BLaER1 (cell line): ENCODE data around the gene BEND7.

ENCODE experiments used
- H3K27ac ChIP-seq: shearing (Covaris generic); formaldehyde crosslinking; 2 replicates; pipeline ENCODE4 v1.8.1; 2022
- H3K27me3 ChIP-seq: shearing (Covaris generic); formaldehyde crosslinking; 2 replicates; pipeline ENCODE4 v1.8.1; 2022
- H3K36me3 ChIP-seq: shearing (Covaris generic); formaldehyde crosslinking; 2 replicates; pipeline ENCODE4 v1.8.1; 2022
- H3K4me1 ChIP-seq: shearing (Covaris generic); formaldehyde crosslinking; 2 replicates; pipeline ENCODE4 v1.8.1; 2022
- H3K4me2 ChIP-seq: shearing (Covaris generic); formaldehyde crosslinking; 2 replicates; pipeline ENCODE4 v1.8.1; 2022
- H3K4me3 ChIP-seq: shearing (Covaris generic); formaldehyde crosslinking; 2 replicates; pipeline ENCODE4 v1.8.1; 2022
- H3K9ac ChIP-seq: shearing (Covaris generic); formaldehyde crosslinking; 2 replicates; pipeline ENCODE4 v1.8.1; 2022
- H3K9me3 ChIP-seq: shearing (Covaris generic); formaldehyde crosslinking; 2 replicates; pipeline ENCODE4 v1.8.1; 2022
- H4K20me1 ChIP-seq: shearing (Covaris generic); formaldehyde crosslinking; 2 replicates; pipeline ENCODE4 v1.8.1; 2022
- Cebpa-rat ChIP-seq: shearing (Covaris generic); IDR thresholded peaks from 2 replicates; pipeline ENCODE4 v1.8.1; 2022

BEND7 gene

DNA sequence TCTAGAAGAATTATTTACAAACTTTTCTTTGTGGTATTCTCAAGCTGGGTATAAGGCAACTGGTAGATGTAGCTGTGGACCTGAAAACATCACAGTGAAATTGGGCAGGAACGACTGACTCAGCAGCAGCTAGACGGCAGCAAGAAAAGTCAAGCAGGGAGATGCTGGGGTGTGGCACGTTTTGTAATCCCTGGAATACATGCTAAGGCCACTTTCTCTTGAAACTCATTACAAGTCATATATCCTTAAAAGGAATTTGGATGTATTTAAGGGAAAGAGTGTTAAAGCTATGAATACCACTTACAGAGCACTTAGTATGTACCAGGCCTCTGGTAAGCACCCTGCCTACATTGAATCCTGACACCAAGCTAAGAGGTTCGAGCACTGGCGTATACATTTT is 17.4 kb downstream of the BEND7 start:
- H3K9me3 ChIP-seq = no peaks in the 10 kb centered on the region
- no peaks in the 10 kb centered on the region for H3K27me3 ChIP-seq
- H3K4me2 ChIP-seq = no peak overlapping the region
- no peak overlapping the region for H3K9ac ChIP-seq
- H4K20me1 ChIP-seq = no peaks in the 10 kb centered on the region
- no peak overlapping the region for H3K27ac ChIP-seq
- no peak overlapping the region for H3K4me3 ChIP-seq
- no peaks in the 10 kb centered on the region for H3K36me3 ChIP-seq
- TF ChIP-seq Cebpa-rat = no peak
- no peaks in the 10 kb centered on the region for H3K4me1 ChIP-seq

DNA sequence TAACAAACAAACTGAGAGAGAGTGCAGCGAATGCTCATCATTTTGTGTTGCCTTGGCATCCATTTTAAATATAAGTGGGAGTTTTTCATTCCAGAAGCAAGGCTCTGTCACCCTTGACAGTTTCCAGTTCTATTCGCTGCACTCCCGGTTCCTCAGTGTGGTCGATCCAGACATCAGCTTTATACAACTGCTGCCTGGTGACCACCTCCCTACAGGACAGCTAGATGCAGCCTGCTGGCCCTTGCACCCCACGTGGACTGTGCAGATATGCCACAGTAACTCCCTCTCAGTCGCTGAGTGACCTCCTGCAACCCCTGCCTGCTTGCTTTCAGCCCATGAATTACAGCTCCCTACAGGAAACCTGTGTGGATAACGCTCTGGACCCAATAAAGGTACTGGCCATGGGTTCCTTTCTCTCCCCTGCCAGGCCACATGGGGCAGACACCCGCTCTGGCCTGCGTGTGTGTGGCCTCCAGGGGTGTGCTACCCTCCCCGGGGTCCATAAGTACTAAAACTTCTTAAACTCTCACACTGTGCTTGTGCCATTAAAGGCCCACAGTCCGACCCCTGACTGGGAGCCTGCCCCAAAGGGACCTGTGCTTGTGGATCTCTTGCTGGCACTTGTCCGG is 23.6 kb downstream of the BEND7 start:
- H3K4me2 ChIP-seq = no peak overlapping the region
- H4K20me1 ChIP-seq = no peaks in the 10 kb centered on the region
- no peak overlapping the region for H3K9ac ChIP-seq
- H3K27me3 ChIP-seq = no peaks in the 10 kb centered on the region
- H3K27ac ChIP-seq = no peak overlapping the region
- TF ChIP-seq Cebpa-rat = no peak
- H3K9me3 ChIP-seq = no peaks in the 10 kb centered on the region
- H3K4me3 ChIP-seq = no peak overlapping the region
- H3K4me1 ChIP-seq = 0 out of 2 replicates have a peak, but pooled peaks cover 6% of the 10 kb centered on the region
- no peaks in the 10 kb centered on the region for H3K36me3 ChIP-seq

DNA sequence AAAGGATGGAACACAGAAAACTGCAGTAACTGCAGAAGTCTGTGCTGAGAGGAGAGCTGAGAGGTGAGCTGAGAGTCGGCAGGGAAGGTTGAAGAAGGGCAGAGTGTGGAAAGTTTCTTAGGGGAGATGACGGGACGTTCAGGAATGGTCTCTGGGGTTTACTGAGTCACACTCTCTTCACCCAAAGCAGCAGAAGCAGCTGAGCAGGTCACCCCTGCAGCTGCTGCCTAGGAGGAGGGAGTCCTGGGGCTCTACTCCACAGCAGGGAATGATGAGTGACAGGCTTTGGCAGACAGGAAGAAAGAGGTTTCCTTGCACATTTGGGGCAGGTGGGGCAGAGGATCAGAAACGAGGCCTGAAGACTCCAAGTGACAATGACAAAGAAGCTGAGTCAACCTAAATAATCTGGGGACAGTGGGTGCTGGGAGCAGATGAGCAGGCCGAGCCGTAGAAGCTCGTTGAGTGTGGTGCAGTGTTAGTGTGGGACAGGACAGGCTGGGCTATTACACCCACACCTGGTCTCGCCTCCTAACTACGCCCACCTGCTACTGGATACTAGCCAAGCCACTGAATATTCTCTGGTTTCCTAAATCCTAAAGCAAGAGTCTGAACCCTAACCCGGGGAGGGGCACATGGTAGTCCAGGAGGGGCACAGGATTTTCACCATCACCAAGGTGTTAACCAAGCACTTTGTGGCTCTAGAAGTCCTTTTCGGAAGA is 24.9 kb downstream of the BEND7 start:
- TF ChIP-seq Cebpa-rat = no peak
- H3K4me3 ChIP-seq = no peak overlapping the region
- no peak overlapping the region for H3K4me2 ChIP-seq
- no peaks in the 10 kb centered on the region for H3K27me3 ChIP-seq
- H4K20me1 ChIP-seq = no peaks in the 10 kb centered on the region
- no peak overlapping the region for H3K9ac ChIP-seq
- H3K27ac ChIP-seq = no peak overlapping the region
- H3K9me3 ChIP-seq = no peaks in the 10 kb centered on the region
- H3K36me3 ChIP-seq = no peaks in the 10 kb centered on the region
- H3K4me1 ChIP-seq = 0 out of 2 replicates have a peak, but pooled peaks cover 6% of the 10 kb centered on the region

DNA sequence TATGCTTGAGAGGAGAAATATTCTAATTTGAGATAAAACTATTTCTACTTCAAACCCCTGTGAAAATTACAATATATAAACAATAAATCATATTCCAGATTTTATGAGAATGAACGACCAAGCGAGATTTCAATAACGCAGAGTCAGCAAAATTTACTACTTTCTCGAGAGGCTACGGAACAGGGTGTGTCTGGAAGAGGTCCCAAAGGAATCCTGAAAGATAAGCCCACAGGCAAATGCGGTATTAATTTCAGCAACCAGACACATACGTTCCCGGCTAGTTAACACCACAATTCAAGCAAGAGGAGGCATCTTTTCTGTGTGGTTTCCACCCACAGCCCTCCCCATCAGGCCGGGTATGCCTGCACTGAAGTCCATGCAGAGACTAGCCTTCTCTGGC is 26.4 kb downstream of the BEND7 start:
- no peak for TF ChIP-seq Cebpa-rat

DNA sequence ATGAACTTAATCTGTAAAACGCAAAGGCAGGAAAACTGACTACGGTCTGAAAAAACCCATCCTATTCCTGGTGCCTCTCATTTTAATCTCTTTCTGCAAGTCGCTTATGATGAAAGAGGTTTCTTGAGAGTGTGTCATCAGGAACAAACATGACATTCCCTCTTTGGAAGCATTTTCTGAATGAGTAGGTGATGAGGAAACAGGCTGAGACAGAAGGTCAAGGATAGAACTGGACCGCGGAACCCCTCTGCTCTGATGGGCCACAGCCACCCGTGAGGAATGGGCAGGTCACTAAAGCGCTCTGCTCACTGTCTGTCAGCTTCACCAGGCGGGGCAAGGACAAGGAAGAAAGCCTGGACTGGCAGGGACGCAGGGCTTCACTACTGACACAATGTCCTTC is 28.6 kb downstream of the BEND7 start:
- no peak for TF ChIP-seq Cebpa-rat
- Histone ChIP-seq H4K20me1 (no peaks in the 10 kb centered on the region), H3K4me3 (no peak overlapping the region), H3K4me2 (no peak overlapping the region), H3K27me3 (no peaks in the 10 kb centered on the region), H3K9ac (no peak overlapping the region), H3K36me3 (no peaks in the 10 kb centered on the region), H3K9me3 (no peaks in the 10 kb centered on the region), H3K27ac (no peak overlapping the region), H3K4me1 (0 out of 2 replicates have a peak, but pooled peaks cover 6% of the 10 kb centered on the region)

More for the DNA sequence above, 26.4 kb downstream of the BEND7 start:
- Histone ChIP-seq H3K36me3 (no peaks in the 10 kb centered on the region), H4K20me1 (no peaks in the 10 kb centered on the region), H3K4me3 (no peak overlapping the region), H3K27me3 (no peaks in the 10 kb centered on the region), H3K9me3 (no peaks in the 10 kb centered on the region), H3K27ac (no peak overlapping the region), H3K4me1 (0 out of 2 replicates have a peak, but pooled peaks cover 6% of the 10 kb centered on the region), H3K9ac (no peak overlapping the region), H3K4me2 (no peak overlapping the region)

DNA sequence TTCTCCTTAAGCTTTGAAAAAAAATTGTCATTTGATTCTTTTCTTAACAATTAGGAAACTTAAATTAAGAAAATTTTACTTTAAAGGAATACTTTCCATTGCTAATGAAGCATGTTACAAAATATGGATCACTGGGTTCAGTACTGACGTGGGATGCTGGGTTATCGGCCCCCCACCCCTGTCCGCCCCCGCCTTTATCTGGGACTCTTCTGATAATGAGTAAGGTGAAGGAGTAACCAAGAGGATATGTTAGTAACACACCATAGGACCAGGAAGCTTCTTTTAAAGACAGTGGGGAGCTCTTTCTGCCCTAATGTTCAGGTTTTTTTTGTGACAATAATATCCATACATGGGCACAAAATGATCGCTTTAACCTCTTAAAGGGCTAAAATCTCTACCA is 29.7 kb downstream of the BEND7 start:
- Histone ChIP-seq H3K9ac (no peak overlapping the region), H3K9me3 (no peaks in the 10 kb centered on the region), H3K27me3 (no peaks in the 10 kb centered on the region), H3K4me3 (no peak overlapping the region), H3K4me1 (0 out of 2 replicates have a peak, but pooled peaks cover 6% of the 10 kb centered on the region), H3K27ac (no peak overlapping the region), H3K4me2 (no peak overlapping the region), H3K36me3 (no peaks in the 10 kb centered on the region), H4K20me1 (no peaks in the 10 kb centered on the region)
- no peak for TF ChIP-seq Cebpa-rat

DNA sequence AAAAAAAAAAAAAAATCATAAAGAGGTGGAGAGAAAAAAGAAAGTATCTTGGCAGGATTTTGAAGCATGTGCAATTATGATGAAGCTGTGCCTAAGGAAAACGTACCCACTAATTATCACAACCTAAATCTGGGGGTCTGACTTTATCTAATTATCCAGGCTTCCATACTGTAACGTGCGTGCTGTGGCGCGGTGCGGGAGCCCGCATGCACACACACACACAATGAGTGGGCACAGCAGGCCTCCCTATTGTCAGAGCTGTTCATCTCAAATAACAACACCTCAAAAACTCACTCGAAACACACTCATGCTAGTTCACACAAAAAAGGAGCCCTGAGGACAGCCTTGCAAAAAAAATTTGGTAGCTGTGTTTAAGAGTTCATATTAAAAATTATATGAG is 31.9 kb downstream of the BEND7 start:
- no peaks in the 10 kb centered on the region for H3K27me3 ChIP-seq
- H3K4me1 ChIP-seq = no peaks in the 10 kb centered on the region
- H3K36me3 ChIP-seq = no peaks in the 10 kb centered on the region

DNA sequence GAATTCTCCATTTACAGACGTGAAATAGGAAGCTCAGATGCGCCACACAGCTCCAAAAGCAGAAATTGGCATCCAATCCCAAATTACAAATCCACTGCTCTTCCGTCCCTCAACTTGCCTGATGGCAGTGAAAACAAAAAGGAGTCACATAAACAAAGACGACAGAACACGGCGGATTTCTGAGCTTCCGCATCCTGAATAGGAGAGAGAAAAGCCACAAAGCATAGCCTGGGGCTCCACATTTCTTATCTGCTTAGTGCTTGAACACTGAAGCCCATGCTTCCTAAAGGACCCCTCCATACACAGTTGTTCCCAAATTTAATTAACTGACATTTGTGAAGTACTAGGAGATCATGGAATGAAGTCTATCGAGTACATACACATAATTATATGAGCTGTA is 32.6 kb downstream of the BEND7 start:
- Histone ChIP-seq H3K9ac (no peak overlapping the region), H3K36me3 (no peaks in the 10 kb centered on the region)
- TF ChIP-seq Cebpa-rat = no peak

More for the DNA sequence above, 31.9 kb downstream of the BEND7 start:
- Histone ChIP-seq H3K4me3 (no peak overlapping the region), H3K4me2 (no peak overlapping the region), H3K9ac (no peak overlapping the region), H3K9me3 (no peaks in the 10 kb centered on the region), H3K27ac (no peak overlapping the region), H4K20me1 (no peaks in the 10 kb centered on the region)
- no peak for TF ChIP-seq Cebpa-rat

DNA sequence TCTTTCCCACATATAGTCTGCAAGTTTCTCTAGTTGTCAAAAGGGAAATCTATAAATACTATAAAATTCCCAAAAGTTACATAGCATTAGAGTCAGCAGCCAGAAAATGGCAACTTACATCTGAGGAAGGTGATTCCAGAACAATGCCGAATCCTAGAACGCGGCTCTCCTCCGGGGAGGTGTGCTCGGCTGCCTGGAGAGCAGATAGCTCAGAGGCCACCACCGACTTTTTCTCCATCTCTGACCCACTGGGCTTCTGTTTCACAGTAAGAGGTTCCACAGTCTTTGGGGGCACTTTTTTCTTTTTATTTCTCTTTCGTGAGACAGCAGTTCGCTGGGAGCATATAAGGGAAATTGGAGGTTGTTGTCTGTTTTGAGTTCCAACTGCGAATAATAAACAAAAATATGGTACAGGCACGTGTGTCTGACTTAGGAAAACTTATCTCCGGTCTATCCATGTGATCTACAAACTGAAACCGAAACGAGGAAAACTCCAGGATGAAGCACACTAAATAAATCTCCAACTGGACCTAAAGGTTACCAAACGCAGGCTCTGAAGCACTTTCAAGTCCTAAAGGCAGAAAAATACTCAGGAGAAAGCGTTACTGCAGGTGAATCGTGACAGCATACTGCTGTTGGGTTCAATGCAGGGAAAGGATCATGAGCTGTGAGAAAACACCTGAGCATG is 36.2 kb downstream of the BEND7 start:
- TF ChIP-seq Cebpa-rat = no peak
- no peak overlapping the region for H3K4me3 ChIP-seq
- H3K9me3 ChIP-seq = no peaks in the 10 kb centered on the region
- H3K27me3 ChIP-seq = no peaks in the 10 kb centered on the region
- no peak overlapping the region for H3K4me2 ChIP-seq
- H3K27ac ChIP-seq = no peak overlapping the region
- no peak overlapping the region for H3K9ac ChIP-seq
- no peaks in the 10 kb centered on the region for H4K20me1 ChIP-seq
- no peaks in the 10 kb centered on the region for H3K4me1 ChIP-seq
- H3K36me3 ChIP-seq = no peaks in the 10 kb centered on the region

More for the DNA sequence above, 32.6 kb downstream of the BEND7 start:
- no peak overlapping the region for H3K4me2 ChIP-seq
- no peaks in the 10 kb centered on the region for H3K27me3 ChIP-seq
- no peaks in the 10 kb centered on the region for H3K9me3 ChIP-seq
- H3K4me3 ChIP-seq = no peak overlapping the region
- H3K27ac ChIP-seq = no peak overlapping the region
- H3K4me1 ChIP-seq = no peaks in the 10 kb centered on the region
- no peaks in the 10 kb centered on the region for H4K20me1 ChIP-seq
